BE2C (cell line): ENCODE data around the gene TRPC5OS.

Source experiments
- DNase-seq: peaks from one replicate; pipeline ENCODE4 v3.0.0-alpha.2; 2020
- H3K27me3 ChIP-seq: fragments of 250-450 bp; sonication (Bioruptor Pico); 2 replicates; pipeline ENCODE4 v1.5.1; 2020; ENCODE audit warnings: mild to moderate bottlenecking
- H3K36me3 ChIP-seq: fragments of 250-450 bp; sonication (Bioruptor Pico); 2 replicates; pipeline ENCODE4 v1.5.1; 2020; ENCODE audit warnings: mild to moderate bottlenecking
- H3K4me1 ChIP-seq: fragments of 250-450 bp; sonication (Bioruptor Pico); 2 replicates; pipeline ENCODE4 v1.5.1; 2020
- H3K4me3 ChIP-seq: 2 replicates; pipeline ENCODE4 v1.5.1; 2011; ENCODE audit warnings: low read depth, low read length
- H3K9me3 ChIP-seq: fragments of 250-450 bp; sonication (Bioruptor Pico); 2 replicates; pipeline ENCODE4 v1.5.1; 2020
- TF ChIP-seq, protein P1 (sequence below): IDR thresholded peaks from 2 replicates; pipeline ENCODE4 v1.5.1; 2012; ENCODE audit warnings: mild to moderate bottlenecking, low read depth, low read length

The TRPC5OS gene

DNA sequence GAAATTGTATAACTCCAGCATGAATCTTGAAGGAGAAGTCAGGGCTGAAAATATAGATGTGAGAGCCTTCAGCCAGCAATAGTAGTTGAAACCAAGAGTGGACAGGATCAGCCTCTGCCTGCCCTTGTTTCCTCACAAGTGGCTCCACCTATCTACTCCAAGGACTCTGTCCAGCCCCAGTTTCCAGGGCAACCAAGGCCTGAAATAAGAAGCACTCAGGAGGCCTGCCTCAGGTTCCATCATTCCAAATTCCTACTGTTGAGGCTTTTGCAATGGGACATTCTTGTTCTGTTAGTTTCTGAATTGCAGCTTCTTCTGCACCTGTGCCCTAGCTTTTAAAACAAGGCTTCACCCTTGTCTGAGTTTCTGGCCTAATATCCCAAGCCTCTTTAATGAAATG, 41.6 kb downstream of the TRPC5OS start:
- TF ChIP-seq, protein P1, sequence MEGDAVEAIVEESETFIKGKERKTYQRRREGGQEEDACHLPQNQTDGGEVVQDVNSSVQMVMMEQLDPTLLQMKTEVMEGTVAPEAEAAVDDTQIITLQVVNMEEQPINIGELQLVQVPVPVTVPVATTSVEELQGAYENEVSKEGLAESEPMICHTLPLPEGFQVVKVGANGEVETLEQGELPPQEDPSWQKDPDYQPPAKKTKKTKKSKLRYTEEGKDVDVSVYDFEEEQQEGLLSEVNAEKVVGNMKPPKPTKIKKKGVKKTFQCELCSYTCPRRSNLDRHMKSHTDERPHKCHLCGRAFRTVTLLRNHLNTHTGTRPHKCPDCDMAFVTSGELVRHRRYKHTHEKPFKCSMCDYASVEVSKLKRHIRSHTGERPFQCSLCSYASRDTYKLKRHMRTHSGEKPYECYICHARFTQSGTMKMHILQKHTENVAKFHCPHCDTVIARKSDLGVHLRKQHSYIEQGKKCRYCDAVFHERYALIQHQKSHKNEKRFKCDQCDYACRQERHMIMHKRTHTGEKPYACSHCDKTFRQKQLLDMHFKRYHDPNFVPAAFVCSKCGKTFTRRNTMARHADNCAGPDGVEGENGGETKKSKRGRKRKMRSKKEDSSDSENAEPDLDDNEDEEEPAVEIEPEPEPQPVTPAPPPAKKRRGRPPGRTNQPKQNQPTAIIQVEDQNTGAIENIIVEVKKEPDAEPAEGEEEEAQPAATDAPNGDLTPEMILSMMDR: no peak
- Histone ChIP-seq H3K9me3 (no peaks in the 10 kb centered on the region), H3K36me3 (no peaks in the 10 kb centered on the region), H3K4me1 (no peaks in the 10 kb centered on the region), H3K4me3 (no peak overlapping the region), H3K27me3 (no peaks in the 10 kb centered on the region)
- DNase-seq: no peak

DNA sequence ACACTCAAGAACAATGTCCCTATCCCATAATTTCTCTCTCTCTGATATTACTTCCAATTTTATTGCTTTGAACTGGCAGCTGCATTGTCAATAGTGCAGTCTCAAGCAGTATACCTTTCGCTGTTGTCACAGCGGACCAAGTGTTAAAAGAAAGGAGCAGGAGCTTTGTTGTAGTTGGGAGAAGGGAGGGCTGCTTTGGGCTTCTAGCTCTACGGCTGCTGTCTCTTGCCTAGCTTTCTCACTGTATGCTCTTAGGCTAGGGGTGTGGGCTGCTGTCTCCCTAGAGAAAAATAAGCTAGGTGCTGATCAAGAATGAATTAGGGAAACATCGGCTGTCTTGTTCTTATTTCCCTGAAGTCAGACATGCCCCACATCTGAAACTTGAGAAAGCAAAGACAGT, 52.5 kb downstream of the TRPC5OS start:
- H3K4me1 ChIP-seq: no peaks in the 10 kb centered on the region
- DNase-seq: no peak
- no peak overlapping the region for H3K4me3 ChIP-seq
- TF ChIP-seq, protein P1: no peak
- H3K27me3 ChIP-seq: no peaks in the 10 kb centered on the region
- no peaks in the 10 kb centered on the region for H3K36me3 ChIP-seq
- no peaks in the 10 kb centered on the region for H3K9me3 ChIP-seq
